H1 (cell line): ENCODE data around the gene SPDYA. TPM values are rescaled to one million over a fixed set of nuclear protein-coding genes. Genes with fewer than 3 reads are reported as not detected.

Experiments used
- CTCF ChIA-PET: fragments of 300-600 bp; sonication (Branson Sonifier 250); formaldehyde crosslinking; loops from one replicate; lab custom pipeline; 2021; ENCODE audit not compliant: partially characterized antibody; lab: Charles Lee
- POLR2A ChIA-PET: fragments of 300-600 bp; sonication (Branson Sonifier 250); formaldehyde crosslinking; loops from one replicate; lab custom pipeline; 2021; ENCODE audit warnings: inconsistent platforms; ENCODE audit not compliant: partially characterized antibody; lab: Charles Lee
- DNase-seq, 2 experiments: peaks; one replicate each; pipeline versions ENCODE4 v3.0.0 to v3.0.0-alpha.2; 2010 to 2022; ENCODE audit warnings: low spot score in 2 of 2, low read depth in 1 of 2, mixed read lengths in 1 of 2
- FAIRE-seq: peaks from 2 replicates; lab custom pipeline; 2011; peaks lifted over from hg19 to GRCh38; lab: Jason Lieb, UNC
- H2AFZ ChIP-seq: 2 replicates; pipeline ENCODE4 v1.8.1; 2012; ENCODE audit warnings: low read length, inconsistent platforms
- H2AK5ac ChIP-seq: 2 replicates; pipeline ENCODE4 v1.6.1; 2013; ENCODE audit warnings: low read depth, low read length
- H2BK120ac ChIP-seq: replicated peaks from 2 replicates; pipeline ENCODE3; 2013; ENCODE audit warnings: low read depth, low read length, inconsistent platforms
- H2BK12ac ChIP-seq: 2 replicates; pipeline ENCODE4 v1.6.1; 2013; ENCODE audit warnings: low read depth, low read length
- H2BK15ac ChIP-seq: 2 replicates; pipeline ENCODE4 v1.6.1; 2013; ENCODE audit warnings: low read length
- H2BK20ac ChIP-seq: 2 replicates; pipeline ENCODE4 v1.6.1; 2013; ENCODE audit warnings: low read length
- H2BK5ac ChIP-seq: 2 replicates; pipeline ENCODE4 v1.6.1; 2013; ENCODE audit warnings: low read depth, low read length
- H3K14ac ChIP-seq: 2 replicates; pipeline ENCODE4 v1.6.1; 2013; ENCODE audit warnings: inconsistent platforms; ENCODE audit not compliant: insufficient read length
- H3K18ac ChIP-seq: 2 replicates; pipeline ENCODE4 v1.6.1; 2013; ENCODE audit warnings: low read length; ENCODE audit errors: extremely low read depth
- H3K23ac ChIP-seq: 2 replicates; pipeline ENCODE4 v1.6.1; 2013; ENCODE audit warnings: inconsistent platforms; ENCODE audit not compliant: insufficient read length
- H3K23me2 ChIP-seq: 2 replicates; pipeline ENCODE4 v1.6.1; 2013; ENCODE audit warnings: low read depth, low read length
- H3K27ac ChIP-seq: 2 replicates; pipeline ENCODE4 v1.6.1; 2011; ENCODE audit warnings: low read depth, low read length, inconsistent platforms
- H3K27me3 ChIP-seq, 4 experiments: replicated peaks in 1 of 4; 1 replicate in 1 of 4; 2 replicates in 3 of 4; pipeline versions ENCODE4 v1.6.1 to v1.8.1; 2011 to 2013; ENCODE audit warnings: low read length in 3 of 4, mild to moderate bottlenecking in 3 of 4, inconsistent platforms in 2 of 4, mixed read lengths in 2 of 4, moderate library complexity in 1 of 4; ENCODE audit not compliant: control insufficient read depth in 3 of 4, insufficient read depth in 3 of 4; ENCODE audit errors: extremely low read depth in 1 of 4
- H3K36me3 ChIP-seq, 4 experiments: 2 replicates each; pipeline versions ENCODE4 v1.6.1 to v1.8.1; 2011 to 2013; ENCODE audit warnings: mild to moderate bottlenecking in 4 of 4, low read length in 3 of 4, moderate library complexity in 2 of 4, control low read depth in 1 of 4, inconsistent platforms in 1 of 4; ENCODE audit not compliant: insufficient read depth in 4 of 4, control insufficient read depth in 2 of 4
- H3K4ac ChIP-seq: replicated peaks from 2 replicates; pipeline ENCODE3; 2013; ENCODE audit warnings: low read length, low read depth, mixed read lengths, inconsistent platforms; ENCODE audit not compliant: insufficient read length
- H3K4me1 ChIP-seq, 4 experiments: replicated peaks in 1 of 4; 1 replicate in 1 of 4; 2 replicates in 3 of 4; pipeline versions ENCODE4 v1.6.1 to v1.8.1; 2011 to 2013; ENCODE audit warnings: low read length in 3 of 4, inconsistent platforms in 2 of 4, mixed read lengths in 1 of 4; ENCODE audit not compliant: insufficient read depth in 4 of 4, control insufficient read depth in 3 of 4
- H3K4me2 ChIP-seq, 2 experiments: 2 replicates each; pipeline versions ENCODE4 v1.6.1 to v1.8.1; 2011 to 2013; ENCODE audit warnings: low read depth in 2 of 2, low read length in 2 of 2, control low read depth in 1 of 2, inconsistent platforms in 1 of 2, mild to moderate bottlenecking in 1 of 2; ENCODE audit not compliant: insufficient read depth in 1 of 2
- H3K4me3 ChIP-seq, 4 experiments: fragments of 200-600, 300-600 bp in 1 of 4; sonication (generic), shearing (Covaris generic), sonication (Bioruptor Twin) in 1 of 4; 2 replicates each; pipeline versions ENCODE4 v1.5.1 to v1.8.1; 2011 to 2016; ENCODE audit warnings: low read length in 4 of 4, low read depth in 3 of 4, control low read depth in 2 of 4, inconsistent platforms in 2 of 4, mild to moderate bottlenecking in 2 of 4, mixed read lengths in 1 of 4, moderate library complexity in 1 of 4; ENCODE audit not compliant: insufficient read depth in 2 of 4; ENCODE audit errors: extremely low read depth in 1 of 4
- H3K56ac ChIP-seq: replicated peaks from 2 replicates; pipeline ENCODE3; 2013; ENCODE audit warnings: low read depth, mild to moderate bottlenecking, mixed read lengths, low read length, inconsistent platforms; ENCODE audit not compliant: insufficient read length
- H3K79me1 ChIP-seq: 2 replicates; pipeline ENCODE4 v1.6.1; 2013; ENCODE audit warnings: low read depth, low read length, control low read depth
- H3K79me2 ChIP-seq, 2 experiments: 2 replicates each; pipeline versions ENCODE4 v1.6.1 to v1.8.1; 2012 to 2013; ENCODE audit warnings: low read length in 2 of 2, mild to moderate bottlenecking in 2 of 2, inconsistent platforms in 1 of 2; ENCODE audit not compliant: insufficient read depth in 2 of 2, control insufficient read depth in 1 of 2
- H3K9ac ChIP-seq, 4 experiments: replicated peaks in 1 of 4; 1 replicate in 1 of 4; 2 replicates in 3 of 4; pipeline versions ENCODE4 v1.6.1 to v1.8.1; 2011 to 2013; ENCODE audit warnings: low read depth in 3 of 4, low read length in 3 of 4, control low read depth in 2 of 4, mild to moderate bottlenecking in 2 of 4, moderate library complexity in 2 of 4, inconsistent platforms in 1 of 4; ENCODE audit errors: extremely low read depth in 1 of 4
- H3K9me3 ChIP-seq, 2 experiments: 2 replicates each; pipeline versions ENCODE4 v1.6.1 to v1.8.1; 2012 to 2013; ENCODE audit warnings: mild to moderate bottlenecking in 2 of 2, moderate library complexity in 2 of 2, control low read depth in 1 of 2, inconsistent platforms in 1 of 2, low read depth in 1 of 2, low read length in 1 of 2, mixed read lengths in 1 of 2; ENCODE audit not compliant: insufficient read depth in 2 of 2
- H4K20me1 ChIP-seq, 2 experiments: replicated peaks in 1 of 2; 2 replicates each; pipeline versions ENCODE3 to v1.8.1; 2011 to 2013; ENCODE audit warnings: inconsistent platforms in 2 of 2, low read length in 2 of 2, mild to moderate bottlenecking in 1 of 2; ENCODE audit not compliant: insufficient read depth in 2 of 2, control insufficient read depth in 1 of 2
- H4K5ac ChIP-seq: 2 replicates; pipeline ENCODE4 v1.6.1; 2013; ENCODE audit warnings: low read length, low read depth, mixed read lengths, inconsistent platforms; ENCODE audit not compliant: insufficient read length
- H4K8ac ChIP-seq: 2 replicates; pipeline ENCODE4 v1.8.0; 2013; ENCODE audit warnings: mild to moderate bottlenecking, moderate library complexity, low read length, inconsistent platforms; ENCODE audit not compliant: insufficient read depth; ENCODE audit errors: extremely low read depth
- H4K91ac ChIP-seq: replicated peaks from 2 replicates; pipeline ENCODE3; 2013; ENCODE audit warnings: low read length, mixed read lengths, inconsistent platforms; ENCODE audit not compliant: insufficient read length
- BCL11A ChIP-seq, 2 experiments: IDR thresholded peaks; one replicate each; pipeline ENCODE4 v1.6.1; 2011; ENCODE audit warnings: low read depth in 2 of 2, low read length in 2 of 2, mild to moderate bottlenecking in 2 of 2
- CBX8 ChIP-seq: fragments of 300-800, 300-1000 bp; sonication (generic); IDR thresholded peaks from 2 replicates; pipeline ENCODE4 v1.7.1; 2016; ENCODE audit warnings: low read depth, low read length, borderline replicate concordance
- CHD2 ChIP-seq: IDR thresholded peaks from 2 replicates; pipeline ENCODE4 v1.6.1; 2012; ENCODE audit warnings: low read length, improper control_type of control experiment
- CTCF ChIP-seq, 3 experiments: IDR thresholded peaks; 1 replicate in 2 of 3; 2 replicates in 1 of 3; pipeline versions ENCODE4 v1.5.1 to v1.6.1; 2011; ENCODE audit warnings: low read length in 3 of 3, mild to moderate bottlenecking in 3 of 3, inconsistent platforms in 2 of 3, low read depth in 1 of 3, moderate library complexity in 1 of 3; ENCODE audit not compliant: insufficient read depth in 1 of 3; ENCODE audit errors: control extremely low read depth in 1 of 3
- HDAC6 ChIP-seq: IDR thresholded peaks from one replicate; pipeline ENCODE4 v1.7.1; 2012; ENCODE audit warnings: low read depth, mild to moderate bottlenecking, inconsistent platforms, low read length, moderate library complexity
- JUND ChIP-seq: IDR thresholded peaks from 2 replicates; pipeline ENCODE4 v1.6.1; 2011; ENCODE audit warnings: mild to moderate bottlenecking, improper control_type of control experiment, low read length
- KDM4A ChIP-seq: IDR thresholded peaks from one replicate; pipeline ENCODE4 v1.7.1; 2012; ENCODE audit warnings: low read depth, mild to moderate bottlenecking, moderate library complexity, low read length, inconsistent platforms; ENCODE audit not compliant: severe bottlenecking
- POU5F1 ChIP-seq: IDR thresholded peaks from 2 replicates; pipeline ENCODE4 v1.6.1; 2011; ENCODE audit warnings: low read depth, mild to moderate bottlenecking, low read length, moderate library complexity
- SP1 ChIP-seq: IDR thresholded peaks from 2 replicates; pipeline ENCODE4 v1.6.1; 2011; ENCODE audit warnings: low read depth, low read length
- SUZ12 ChIP-seq: fragments of 200-600 bp; sonication (generic); IDR thresholded peaks from 2 replicates; pipeline ENCODE4 v1.6.1; 2012; ENCODE audit warnings: mild to moderate bottlenecking, inconsistent platforms, low read length, moderate library complexity, mixed read lengths
- TAF7 ChIP-seq: optimal IDR thresholded peaks from 2 replicates; pipeline ENCODE3; 2011; ENCODE audit warnings: low read depth, mild to moderate bottlenecking, inconsistent platforms, low read length, moderate library complexity, borderline replicate concordance
- TBP ChIP-seq: IDR thresholded peaks from 2 replicates; pipeline ENCODE4 v1.6.1; 2011; ENCODE audit warnings: low read depth, low read length, improper control_type of control experiment
- WGBS, 2 experiments: shearing (Covaris generic) in 1 of 2; methylation state at CpG; one replicate each; pipeline versions ENCODE4 v1.1.6 to v1.1.7; 2013 to 2015; ENCODE audit warnings: low lambda C conversion rate in 2 of 2, mixed read lengths in 2 of 2, inconsistent platforms in 1 of 2, low coverage in 1 of 2, missing lambda C conversion rate in 1 of 2; ENCODE audit not compliant: insufficient replicate concordance in 2 of 2, insufficient coverage in 1 of 2, insufficient read length in 1 of 2; ENCODE audit errors: extremely low coverage in 1 of 2, missing lambda C conversion rate in 1 of 2; 5-methylcytosine and 5-hydroxymethylcytosine counted together
- polyA plus RNA-seq, 7 experiments: library from polyadenylated mRNA; depleted of rRNA in 3 of 7; stranded (reverse) in 5 of 7; unstranded in 2 of 7; fragments of >200 nt in 5 of 7; fragments of 200-250 nt in 2 of 7; gene quantifications; 1 replicate in 5 of 7; 2 replicates in 1 of 7; 4 replicates in 1 of 7; pipeline versions ENCODE4 v1.2.1 to v1.2.3, GENCODE V29; 2011 to 2013; ENCODE audit warnings: missing spikeins in 2 of 7, mixed read lengths in 2 of 7
- total RNA-seq: library from RNA; stranded (reverse); fragmentation: NEBNext Ultra II Directional; extraction: Animal tissue kit (Norgen Biotek cat#: 25700); gene quantifications from 2 replicates; pipeline ENCODE4 v1.2.1, GENCODE V29; 2021

SPDYA gene
- total and polyA plus RNA-seq, 2 of the 8 experiments (the other 6 are each of a cell fraction or from before 2014, with no cell fraction given): 0.12 to 0.35 TPM

GRCh38 chr2:28778392-28778791 is 32.2 kb upstream of the SPDYA start:
- Histone ChIP-seq H3K27me3 (no peaks in the 10 kb centered on the region), H3K79me2 (peaks cover 8 to 40% of the 10 kb centered on the region in 2 experiments; a peak in 3 of 4 replicates), H3K79me1 (no peaks in the 10 kb centered on the region; the same call in 1 of the 2 replicates), H3K9ac (no peak overlapping the region), H3K23me2 (no peaks in the 10 kb centered on the region), H4K8ac (no peak overlapping the region), H4K20me1 (peaks cover 6 to 8% of the 10 kb centered on the region in 2 experiments), H3K4me3 (no peak overlapping the region), H2AK5ac (no peak overlapping the region), H3K18ac (no peak overlapping the region), H4K91ac (no peak overlapping the region), H4K5ac (no peak overlapping the region), H2BK5ac (no peak overlapping the region), H2BK120ac (no peak overlapping the region), H3K4me1 (no peaks in the 10 kb centered on the region), H3K23ac (no peak overlapping the region), H2BK12ac (no peak overlapping the region), H3K56ac (no peak overlapping the region), H3K9me3 (no peaks in the 10 kb centered on the region), H2AFZ (no peak overlapping the region), H3K4me2 (no peak overlapping the region), H3K14ac (no peak overlapping the region), H2BK15ac (no peak overlapping the region), H2BK20ac (no peak overlapping the region), H3K36me3 (peaks cover 8 to 63% (median 24%) of the 10 kb centered on the region in 4 experiments), H3K4ac (no peak overlapping the region), H3K27ac (no peak overlapping the region)
- no peak for FAIRE-seq
- no peak for DNase-seq
- POLR2A ChIA-PET: no interaction called here
- CTCF ChIA-PET: interaction anchor here (1.1 to 1.7 kb wide), 2 partner anchors 184 to 212 kb away, joined by 3 to 7 read pairs; no protein-coding TSS in a partner anchor
- 95% methylated on average over 5 of the region's 5 CpGs; no CpG with 5 or more reads in 1 of the 2 experiments for WGBS, 2 experiments
- TF ChIP-seq HDAC6 (no peak), CTCF (IDR thresholded peaks at IDR 0.05; ENCODE audit: control extremely low read depth in 1 of 3, insufficient read depth in 1 of 3, low read depth in 1 of 3, low read length in 3 of 3) (no peak), POU5F1 (no peak), SUZ12 (no peak), JUND (no peak), TAF7 (no peak), SP1 (no peak), TBP (no peak), CBX8 (no peak), KDM4A (no peak), CHD2 (no peak), BCL11A (IDR thresholded peaks at IDR 0.05; ENCODE audit: low read depth in 2 of 2, low read length in 2 of 2) (no peak)
